Brain pericyte (primary cell): ENCODE results near the gene NEURL4.

Source experiments
- DNase-seq: peaks from one replicate; pipeline ENCODE4 v3.0.0-alpha.2; 2012; ENCODE audit warnings: low read depth, low spot score

The NEURL4 gene

GRCh38 chr17:7280519-7281073, 48.5 kb downstream of the NEURL4 start:
- DNase-seq = peak; percentile 36

GRCh38 chr17:7279448-7279847, 49.7 kb downstream of the NEURL4 start:
- no peak for DNase-seq

DNA sequence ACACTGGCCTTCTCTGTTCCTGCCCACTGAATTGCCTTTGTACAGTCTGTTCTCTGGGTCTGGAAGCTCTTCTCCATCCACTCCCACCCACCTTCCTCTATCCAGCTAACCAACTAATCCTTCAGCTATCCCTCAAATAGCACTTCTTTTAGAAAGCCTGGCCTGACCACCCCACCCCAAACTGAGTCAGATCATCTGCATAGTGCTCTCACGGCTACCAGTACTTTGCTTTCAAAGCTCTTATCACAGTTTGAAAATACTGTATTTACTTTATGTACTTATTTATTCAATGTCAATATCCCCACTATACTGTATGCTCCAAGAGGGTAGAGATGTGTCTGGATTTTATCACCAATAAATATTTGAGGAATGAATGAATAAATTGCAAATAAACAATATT, 62.4 kb downstream of the NEURL4 start:
- no peak for DNase-seq
